ENCODE data around the gene DZIP1.

The DZIP1 gene

DNA sequence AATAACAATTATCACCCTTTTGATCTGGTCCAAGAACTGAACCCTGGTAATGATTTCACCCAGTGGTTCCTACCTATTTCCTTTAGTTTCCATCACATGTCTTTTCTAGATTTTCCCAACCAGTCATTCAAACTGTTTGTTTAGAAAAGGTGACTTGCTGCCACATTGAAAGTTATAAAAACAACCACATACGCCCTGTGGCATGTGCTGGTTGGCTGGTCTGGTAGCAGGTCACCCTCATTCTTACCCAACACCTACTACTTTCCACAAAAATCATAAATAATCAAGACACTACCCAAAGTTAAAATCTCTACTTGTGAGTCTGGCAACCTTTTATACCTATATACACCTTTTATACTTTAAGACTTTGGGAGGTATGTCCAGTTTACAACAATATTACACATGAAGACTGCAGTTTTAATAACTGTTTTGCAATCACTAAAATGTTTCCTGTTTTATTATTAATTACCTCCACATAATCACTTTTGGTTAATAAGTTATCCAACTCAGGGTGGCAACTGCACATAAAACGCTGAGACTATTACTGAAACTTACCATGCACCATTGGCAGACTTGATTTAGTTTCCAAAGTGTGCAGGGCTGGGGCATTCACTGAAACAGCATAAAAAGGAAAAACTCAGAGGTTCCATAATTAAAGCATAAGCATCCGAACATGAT, 38.9 kb downstream of the DZIP1 start:
- Histone ChIP-seq H3K9ac (no peak overlapping the region), H2AFZ (ENCODE audit: low read depth) (no peak overlapping the region), H3K79me2 (ENCODE audit: insufficient read depth, low read depth) (no peaks in the 10 kb centered on the region), H4K20me1 (ENCODE audit: insufficient read depth) (no peaks in the 10 kb centered on the region), H3K27me3 (ENCODE audit: insufficient read depth, low read depth) (no peaks in the 10 kb centered on the region), H3K4me1 (ENCODE audit: low read depth, poor library complexity, severe bottlenecking) (peaks cover 49% of the 10 kb centered on the region), H3K4me3 (IDR thresholded peaks at IDR 0.05; ENCODE audit: insufficient read depth, low read depth, low read length) (no peak overlapping the region), H3K27ac (no peak overlapping the region), H3K36me3 (ENCODE audit: insufficient read depth) (no peaks in the 10 kb centered on the region), H3K4me2 (no peak overlapping the region)
- TF ChIP-seq, protein P1, sequence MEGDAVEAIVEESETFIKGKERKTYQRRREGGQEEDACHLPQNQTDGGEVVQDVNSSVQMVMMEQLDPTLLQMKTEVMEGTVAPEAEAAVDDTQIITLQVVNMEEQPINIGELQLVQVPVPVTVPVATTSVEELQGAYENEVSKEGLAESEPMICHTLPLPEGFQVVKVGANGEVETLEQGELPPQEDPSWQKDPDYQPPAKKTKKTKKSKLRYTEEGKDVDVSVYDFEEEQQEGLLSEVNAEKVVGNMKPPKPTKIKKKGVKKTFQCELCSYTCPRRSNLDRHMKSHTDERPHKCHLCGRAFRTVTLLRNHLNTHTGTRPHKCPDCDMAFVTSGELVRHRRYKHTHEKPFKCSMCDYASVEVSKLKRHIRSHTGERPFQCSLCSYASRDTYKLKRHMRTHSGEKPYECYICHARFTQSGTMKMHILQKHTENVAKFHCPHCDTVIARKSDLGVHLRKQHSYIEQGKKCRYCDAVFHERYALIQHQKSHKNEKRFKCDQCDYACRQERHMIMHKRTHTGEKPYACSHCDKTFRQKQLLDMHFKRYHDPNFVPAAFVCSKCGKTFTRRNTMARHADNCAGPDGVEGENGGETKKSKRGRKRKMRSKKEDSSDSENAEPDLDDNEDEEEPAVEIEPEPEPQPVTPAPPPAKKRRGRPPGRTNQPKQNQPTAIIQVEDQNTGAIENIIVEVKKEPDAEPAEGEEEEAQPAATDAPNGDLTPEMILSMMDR (conservative IDR thresholded peaks at IDR 0.05; ENCODE audit: low read depth, low read length): no peak

DNA sequence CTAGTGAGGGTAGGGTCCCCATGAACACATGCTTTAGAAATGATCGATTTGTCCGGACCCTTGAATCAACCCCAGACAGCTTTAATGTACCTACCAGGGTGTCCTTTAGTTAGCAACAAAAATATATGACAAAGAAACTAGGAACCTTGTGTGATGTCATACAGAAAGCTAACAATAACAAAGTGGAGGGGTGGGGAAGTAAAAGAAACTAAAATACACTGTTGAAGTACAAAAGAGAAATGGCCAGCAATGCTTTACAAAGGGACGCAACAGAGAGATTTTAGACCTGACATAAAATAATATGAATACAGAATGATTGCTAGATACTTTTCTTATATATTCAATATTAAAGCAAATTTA, 40.0 kb downstream of the DZIP1 start:
- Histone ChIP-seq H3K36me3 (ENCODE audit: insufficient read depth) (no peaks in the 10 kb centered on the region), H3K4me2 (no peak overlapping the region), H2AFZ (ENCODE audit: low read depth) (no peak overlapping the region), H4K20me1 (ENCODE audit: insufficient read depth) (no peaks in the 10 kb centered on the region), H3K9ac (no peak overlapping the region), H3K4me1 (ENCODE audit: low read depth, poor library complexity, severe bottlenecking) (peaks cover 39% of the 10 kb centered on the region), H3K79me2 (ENCODE audit: insufficient read depth, low read depth) (no peaks in the 10 kb centered on the region), H3K4me3 (IDR thresholded peaks at IDR 0.05; ENCODE audit: insufficient read depth, low read depth, low read length) (no peak overlapping the region), H3K27me3 (ENCODE audit: insufficient read depth, low read depth) (no peaks in the 10 kb centered on the region), H3K27ac (no peak overlapping the region)
- TF ChIP-seq, protein P1 (conservative IDR thresholded peaks at IDR 0.05; ENCODE audit: low read depth, low read length): no peak

DNA sequence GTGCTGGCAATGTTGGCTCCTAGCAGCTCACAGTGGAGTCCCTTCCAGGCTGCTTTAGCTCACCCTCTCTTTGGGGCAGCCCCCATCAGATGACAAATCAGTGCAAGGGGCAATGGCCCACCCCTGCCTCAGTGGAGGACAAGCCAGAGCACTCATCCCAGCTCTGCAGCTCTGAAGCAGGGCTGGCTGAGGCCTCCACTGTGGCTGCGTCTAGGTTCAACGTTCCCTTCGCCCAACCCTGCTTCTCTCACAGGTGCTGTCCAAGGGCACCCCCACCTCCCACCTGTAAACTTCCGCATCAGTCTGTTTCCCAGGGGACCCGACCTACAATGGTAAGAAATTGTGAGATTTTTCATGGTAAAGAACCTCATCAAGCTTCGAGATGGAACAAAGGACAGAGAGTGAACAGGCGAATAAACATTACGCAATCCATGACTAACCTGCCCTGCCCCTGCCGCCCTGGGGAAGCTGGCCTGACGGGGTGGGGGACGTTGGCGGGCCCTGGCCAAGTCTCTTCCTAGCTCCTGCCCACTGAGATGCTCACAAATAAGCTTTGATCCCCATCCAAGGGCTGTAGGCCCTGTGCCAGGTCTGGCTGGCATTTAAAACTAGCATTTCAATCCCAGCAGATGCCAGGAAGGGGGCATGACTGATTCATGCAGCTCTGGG, 40.5 kb downstream of the DZIP1 start:
- no peaks in the 10 kb centered on the region for H3K36me3 ChIP-seq (ENCODE audit: insufficient read depth)
- H3K4me2 ChIP-seq: no peak overlapping the region
- no peaks in the 10 kb centered on the region for H3K27me3 ChIP-seq (ENCODE audit: insufficient read depth, low read depth)
- H3K79me2 ChIP-seq (ENCODE audit: insufficient read depth, low read depth): no peaks in the 10 kb centered on the region
- H2AFZ ChIP-seq (ENCODE audit: low read depth): no peak overlapping the region
- TF ChIP-seq, protein P1 (conservative IDR thresholded peaks at IDR 0.05; ENCODE audit: low read depth, low read length): no peak
- no peak overlapping the region for H3K4me3 ChIP-seq (IDR thresholded peaks at IDR 0.05; ENCODE audit: insufficient read depth, low read depth, low read length)
- no peaks in the 10 kb centered on the region for H4K20me1 ChIP-seq (ENCODE audit: insufficient read depth)
- no peak overlapping the region for H3K9ac ChIP-seq
- peaks cover 34% of the 10 kb centered on the region for H3K4me1 ChIP-seq (ENCODE audit: low read depth, poor library complexity, severe bottlenecking)
- no peak overlapping the region for H3K27ac ChIP-seq

DNA sequence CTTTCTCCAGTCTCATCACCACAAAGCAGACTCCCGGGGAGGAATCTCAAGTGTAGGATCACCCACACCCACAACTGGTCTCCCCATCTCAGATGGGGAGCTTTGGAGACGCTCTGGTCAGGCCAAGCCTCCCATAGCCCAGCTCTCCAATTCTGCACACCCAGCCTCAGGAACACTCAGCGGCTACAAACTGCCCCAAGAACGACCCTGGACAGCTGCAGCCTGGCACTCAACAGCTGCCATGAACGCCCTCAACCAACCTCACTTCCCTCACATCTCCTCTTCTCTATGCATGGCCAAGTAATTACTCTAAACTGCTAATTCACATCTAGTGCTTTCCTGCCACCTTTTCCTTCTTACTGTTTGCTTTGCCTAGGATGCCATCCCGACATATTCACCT, 42.6 kb downstream of the DZIP1 start:
- H3K27ac ChIP-seq: no peak overlapping the region
- no peak overlapping the region for H3K4me3 ChIP-seq (IDR thresholded peaks at IDR 0.05; ENCODE audit: insufficient read depth, low read depth, low read length)
- H3K27me3 ChIP-seq (ENCODE audit: insufficient read depth, low read depth): no peaks in the 10 kb centered on the region
- no peaks in the 10 kb centered on the region for H3K36me3 ChIP-seq (ENCODE audit: insufficient read depth)
- no peaks in the 10 kb centered on the region for H3K79me2 ChIP-seq (ENCODE audit: insufficient read depth, low read depth)
- no peak overlapping the region for H2AFZ ChIP-seq (ENCODE audit: low read depth)
- H3K9ac ChIP-seq: no peak overlapping the region
- no peak overlapping the region for H3K4me2 ChIP-seq
- no peaks in the 10 kb centered on the region for H4K20me1 ChIP-seq (ENCODE audit: insufficient read depth)
- TF ChIP-seq, protein P1 (conservative IDR thresholded peaks at IDR 0.05; ENCODE audit: low read depth, low read length): no peak
- peaks cover 13% of the 10 kb centered on the region for H3K4me1 ChIP-seq (ENCODE audit: low read depth, poor library complexity, severe bottlenecking)
